Gastrocnemius medialis (tissue), 4 donors: ENCODE data around the gene FIBIN.
"Not testable (repeated sequence)": the region's sequence is repeated elsewhere in the genome, so short reads cannot be mapped to it uniquely, and the experiment has no call there.

Experiments used
- CTCF ChIP-seq, 5 experiments: fragments of 450-650 bp in 3 of 5; fragments of 200-600 bp in 2 of 5; sonication (generic) in 2 of 5; IDR thresholded peaks in 4 of 5; conservative IDR thresholded peaks in 1 of 5; 1 replicate in 4 of 5; 2 replicates in 1 of 5; pipeline ENCODE4 v1.5.1; 2016 to 2019; ENCODE audit warnings: antibody characterized with exemption in 5 of 5, mild to moderate bottlenecking in 3 of 5, moderate library complexity in 3 of 5
- POLR2A ChIP-seq, 2 donors: fragments of 450-650 bp; IDR thresholded peaks; one replicate each; pipeline ENCODE4 v1.6.1; 2017; ENCODE audit warnings: antibody characterized with exemption in 2 of 2, mild to moderate bottlenecking in 2 of 2, moderate library complexity in 2 of 2

GRCh38 chr11:26964847-26965485 is 28.9 kb upstream of the FIBIN start:
- not testable (repeated sequence) for TF ChIP-seq CTCF (IDR thresholded peaks at IDR 0.05 in 4 of 5, conservative IDR thresholded peaks at IDR 0.05 in 1 of 5); POLR2A (IDR thresholded peaks at IDR 0.05)
